GM12801 (cell line): Measurements from ENCODE around the gene LY86.

Source experiments
- CTCF ChIP-seq: IDR thresholded peaks from one replicate; pipeline ENCODE4 v1.5.1; 2011; ENCODE audit warnings: control low read depth; ENCODE audit not compliant: insufficient read length; ENCODE audit errors: extremely low read depth

LY86 gene

GRCh38 chr6:6631534-6632276 lies 43.2 kb downstream of the LY86 start:
- no peak for TF ChIP-seq CTCF

GRCh38 chr6:6633898-6634734 lies 45.6 kb downstream of the LY86 start:
- no peak for TF ChIP-seq CTCF

GRCh38 chr6:6634735-6635075 lies 46.2 kb downstream of the LY86 start:
- TF ChIP-seq CTCF, result no peak

- TF ChIP-seq CTCF, result no peak
Measured at GRCh38 chr6:6635291-6635690, 46.8 kb downstream of the LY86 start.

GRCh38 chr6:6635869-6636268 lies 47.3 kb downstream of the LY86 start:
- TF ChIP-seq CTCF, result no peak

- TF ChIP-seq CTCF, result no peak
Measured at GRCh38 chr6:6639572-6639971, 51.1 kb downstream of the LY86 start.

GRCh38 chr6:6640926-6641325 lies 52.4 kb downstream of the LY86 start:
- no peak for TF ChIP-seq CTCF
